HEK293 (cell line): ENCODE results near the gene CCDC116.

Experiments
- YY2 ChIP-seq: fragments of 450-650 bp; formaldehyde crosslinking; IDR thresholded peaks from 2 replicates; pipeline ENCODE4 v1.5.1; 2016; ENCODE audit warnings: missing biosample characterization, missing genetic modification characterization
- ZBTB7A ChIP-seq: fragments of 450-650 bp; formaldehyde crosslinking; IDR thresholded peaks from 2 replicates; pipeline ENCODE4 v1.5.1; 2016; ENCODE audit warnings: low read depth, missing biosample characterization, missing genetic modification characterization
- ZEB2 ChIP-seq: fragments of 450-650 bp; formaldehyde crosslinking; IDR thresholded peaks from 2 replicates; pipeline ENCODE4 v1.5.1; 2016; ENCODE audit warnings: missing biosample characterization, missing genetic modification characterization
- ZNF121 ChIP-seq: fragments of 450-650 bp; formaldehyde crosslinking; IDR thresholded peaks from 2 replicates; pipeline ENCODE4 v1.5.1; 2016; ENCODE audit warnings: missing biosample characterization, missing genetic modification characterization
- ZNF175 ChIP-seq: fragments of 450-650 bp; formaldehyde crosslinking; IDR thresholded peaks from 2 replicates; pipeline ENCODE4 v1.5.1; 2016; ENCODE audit warnings: missing biosample characterization, missing genetic modification characterization
- ZNF18 ChIP-seq: fragments of 450-650 bp; formaldehyde crosslinking; IDR thresholded peaks from 2 replicates; pipeline ENCODE4 v1.5.1; 2016; ENCODE audit warnings: missing biosample characterization, missing genetic modification characterization
- ZNF19 ChIP-seq: fragments of 450-650 bp; formaldehyde crosslinking; IDR thresholded peaks from 2 replicates; pipeline ENCODE4; 2016; ENCODE audit warnings: missing biosample characterization, missing genetic modification characterization, low read depth
- ZNF239 ChIP-seq: fragments of 450-650 bp; formaldehyde crosslinking; IDR thresholded peaks from 2 replicates; pipeline ENCODE4 v1.5.1; 2016; ENCODE audit warnings: missing biosample characterization, missing genetic modification characterization
- ZNF692 ChIP-seq: fragments of 450-650 bp; formaldehyde crosslinking; IDR thresholded peaks from 2 replicates; pipeline ENCODE4 v1.5.1; 2016; ENCODE audit warnings: missing biosample characterization, missing genetic modification characterization
- TF ChIP-seq, protein P1 (sequence below): fragments of 450-650 bp; formaldehyde crosslinking; IDR thresholded peaks from 2 replicates; pipeline ENCODE4 v1.5.1; 2016; ENCODE audit warnings: missing biosample characterization, missing genetic modification characterization
- TF ChIP-seq, protein P2 (sequence below): fragments of 450-650 bp; formaldehyde crosslinking; IDR thresholded peaks from 2 replicates; pipeline ENCODE4 v1.5.1; 2016; ENCODE audit warnings: missing biosample characterization, missing genetic modification characterization, borderline replicate concordance

- TF ChIP-seq ZNF18 (tag by site-specific recombination) (no peak), ZBTB7A (tag by site-specific recombination) (no peak), ZNF19 (tag by site-specific recombination) (no peak), YY2 (tag by site-specific recombination) (no peak), ZNF239 (tag by site-specific recombination) (no peak), ZEB2 (tag by site-specific recombination) (no peak), ZNF175 (tag by site-specific recombination) (no peak), ZNF692 (tag by site-specific recombination) (no peak), ZNF121 (tag by site-specific recombination) (no peak)
- TF ChIP-seq, protein P1, sequence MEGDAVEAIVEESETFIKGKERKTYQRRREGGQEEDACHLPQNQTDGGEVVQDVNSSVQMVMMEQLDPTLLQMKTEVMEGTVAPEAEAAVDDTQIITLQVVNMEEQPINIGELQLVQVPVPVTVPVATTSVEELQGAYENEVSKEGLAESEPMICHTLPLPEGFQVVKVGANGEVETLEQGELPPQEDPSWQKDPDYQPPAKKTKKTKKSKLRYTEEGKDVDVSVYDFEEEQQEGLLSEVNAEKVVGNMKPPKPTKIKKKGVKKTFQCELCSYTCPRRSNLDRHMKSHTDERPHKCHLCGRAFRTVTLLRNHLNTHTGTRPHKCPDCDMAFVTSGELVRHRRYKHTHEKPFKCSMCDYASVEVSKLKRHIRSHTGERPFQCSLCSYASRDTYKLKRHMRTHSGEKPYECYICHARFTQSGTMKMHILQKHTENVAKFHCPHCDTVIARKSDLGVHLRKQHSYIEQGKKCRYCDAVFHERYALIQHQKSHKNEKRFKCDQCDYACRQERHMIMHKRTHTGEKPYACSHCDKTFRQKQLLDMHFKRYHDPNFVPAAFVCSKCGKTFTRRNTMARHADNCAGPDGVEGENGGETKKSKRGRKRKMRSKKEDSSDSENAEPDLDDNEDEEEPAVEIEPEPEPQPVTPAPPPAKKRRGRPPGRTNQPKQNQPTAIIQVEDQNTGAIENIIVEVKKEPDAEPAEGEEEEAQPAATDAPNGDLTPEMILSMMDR (tag by site-specific recombination), result no peak
- TF ChIP-seq, protein P2, sequence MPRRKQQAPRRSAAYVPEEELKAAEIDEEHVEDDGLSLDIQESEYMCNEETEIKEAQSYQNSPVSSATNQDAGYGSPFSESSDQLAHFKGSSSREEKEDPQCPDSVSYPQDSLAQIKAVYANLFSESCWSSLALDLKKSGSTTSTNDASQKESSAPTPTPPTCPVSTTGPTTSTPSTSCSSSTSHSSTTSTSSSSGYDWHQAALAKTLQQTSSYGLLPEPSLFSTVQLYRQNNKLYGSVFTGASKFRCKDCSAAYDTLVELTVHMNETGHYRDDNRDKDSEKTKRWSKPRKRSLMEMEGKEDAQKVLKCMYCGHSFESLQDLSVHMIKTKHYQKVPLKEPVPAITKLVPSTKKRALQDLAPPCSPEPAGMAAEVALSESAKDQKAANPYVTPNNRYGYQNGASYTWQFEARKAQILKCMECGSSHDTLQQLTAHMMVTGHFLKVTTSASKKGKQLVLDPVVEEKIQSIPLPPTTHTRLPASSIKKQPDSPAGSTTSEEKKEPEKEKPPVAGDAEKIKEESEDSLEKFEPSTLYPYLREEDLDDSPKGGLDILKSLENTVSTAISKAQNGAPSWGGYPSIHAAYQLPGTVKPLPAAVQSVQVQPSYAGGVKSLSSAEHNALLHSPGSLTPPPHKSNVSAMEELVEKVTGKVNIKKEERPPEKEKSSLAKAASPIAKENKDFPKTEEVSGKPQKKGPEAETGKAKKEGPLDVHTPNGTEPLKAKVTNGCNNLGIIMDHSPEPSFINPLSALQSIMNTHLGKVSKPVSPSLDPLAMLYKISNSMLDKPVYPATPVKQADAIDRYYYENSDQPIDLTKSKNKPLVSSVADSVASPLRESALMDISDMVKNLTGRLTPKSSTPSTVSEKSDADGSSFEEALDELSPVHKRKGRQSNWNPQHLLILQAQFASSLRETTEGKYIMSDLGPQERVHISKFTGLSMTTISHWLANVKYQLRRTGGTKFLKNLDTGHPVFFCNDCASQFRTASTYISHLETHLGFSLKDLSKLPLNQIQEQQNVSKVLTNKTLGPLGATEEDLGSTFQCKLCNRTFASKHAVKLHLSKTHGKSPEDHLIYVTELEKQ (tag by site-specific recombination), result no peak
Observed at GRCh38 chr22:21679383-21679782, 46.8 kb downstream of the CCDC116 start.
